Vagina (tissue), 2 donors: ENCODE measurements around the gene SLC13A5. TPM values are rescaled to one million over a fixed set of nuclear protein-coding genes. Genes with fewer than 3 reads are reported as not detected.

Experiments used
- DNase-seq, 2 donors: peaks; one replicate each; pipeline ENCODE4 v3.0.0-alpha.2; 2017; ENCODE audit errors: extremely low spot score in 2 of 2
- H3K27ac ChIP-seq: fragments of 200-600 bp; sonication (generic); one replicate; pipeline ENCODE4 v1.5.1; 2019
- H3K27me3 ChIP-seq: fragments of 200-600 bp; sonication (generic); one replicate; pipeline ENCODE4 v1.5.1; 2019
- H3K36me3 ChIP-seq, 2 donors: fragments of 200-600 bp; sonication (generic); one replicate each; pipeline ENCODE4 v1.5.1; 2017 to 2019
- H3K4me1 ChIP-seq: fragments of 200-600 bp; sonication (generic); one replicate; pipeline ENCODE4 v1.5.1; 2019
- H3K4me3 ChIP-seq, 2 donors: fragments of 200-600 bp; sonication (generic); 1 replicate in 1 of 2; 2 replicates in 1 of 2; pipeline ENCODE4 v1.5.1; 2016 to 2019
- H3K9me3 ChIP-seq: fragments of 200-600 bp; sonication (generic); one replicate; pipeline ENCODE4 v1.5.1; 2019
- CTCF ChIP-seq, 3 experiments: fragments of 450-650 bp in 2 of 3; fragments of 200-600 bp in 1 of 3; sonication (generic) in 1 of 3; IDR thresholded peaks; one replicate each; pipeline ENCODE4 v1.5.1; 2017 to 2019; ENCODE audit warnings: antibody characterized with exemption in 3 of 3, mild to moderate bottlenecking in 2 of 3, moderate library complexity in 2 of 3
- POLR2A ChIP-seq, 2 donors: fragments of 450-650 bp; IDR thresholded peaks; one replicate each; pipeline ENCODE4 v1.6.1; 2017; ENCODE audit warnings: antibody characterized with exemption in 2 of 2, mild to moderate bottlenecking in 2 of 2, moderate library complexity in 2 of 2
- POLR2AphosphoS5 ChIP-seq, 2 donors: sonication (generic); formaldehyde crosslinking; IDR thresholded peaks; one replicate each; pipeline ENCODE4 v1.9.0; 2017; ENCODE audit warnings: antibody characterized with exemption in 2 of 2, mild to moderate bottlenecking in 2 of 2, low read depth in 1 of 2; ENCODE audit not compliant: insufficient read depth in 1 of 2
- intact Hi-C: fragments of 100-400 bp; cut with DNase I; formaldehyde crosslinking; loops from one replicate; pipeline ENCODE4 v1.15.1; 2023
- total RNA-seq: library from RNA; depleted of rRNA; stranded (reverse); fragments of >200 nt; gene quantifications from one replicate; pipeline ENCODE4 v1.2.3, GENCODE V29; 2016

The SLC13A5 gene
- total RNA-seq, 1 donor from 2014 or later, result 1.7 TPM

GRCh38 chr17:6639014-6639585 lies 74.1 kb downstream of the SLC13A5 start:
- intact Hi-C loops, result no loop called here
- TF ChIP-seq POLR2AphosphoS5 (IDR thresholded peaks at IDR 0.05; ENCODE audit: insufficient read depth in 1 of 2, low read depth in 1 of 2), result no peak
- no peak for TF ChIP-seq POLR2A (IDR thresholded peaks at IDR 0.05)
- no peak for TF ChIP-seq CTCF (IDR thresholded peaks at IDR 0.05)
- H3K4me3 ChIP-seq, result peak overlapping the region; percentile 67 to 79
- no peaks in the 10 kb centered on the region for H3K27me3 ChIP-seq
- no peak for DNase-seq
- no peaks in the 10 kb centered on the region for H3K9me3 ChIP-seq
- H3K36me3 ChIP-seq, result no peaks in the 10 kb centered on the region
- H3K4me1 ChIP-seq, result peaks cover 52% of the 10 kb centered on the region
- no peak overlapping the region for H3K27ac ChIP-seq

DNA sequence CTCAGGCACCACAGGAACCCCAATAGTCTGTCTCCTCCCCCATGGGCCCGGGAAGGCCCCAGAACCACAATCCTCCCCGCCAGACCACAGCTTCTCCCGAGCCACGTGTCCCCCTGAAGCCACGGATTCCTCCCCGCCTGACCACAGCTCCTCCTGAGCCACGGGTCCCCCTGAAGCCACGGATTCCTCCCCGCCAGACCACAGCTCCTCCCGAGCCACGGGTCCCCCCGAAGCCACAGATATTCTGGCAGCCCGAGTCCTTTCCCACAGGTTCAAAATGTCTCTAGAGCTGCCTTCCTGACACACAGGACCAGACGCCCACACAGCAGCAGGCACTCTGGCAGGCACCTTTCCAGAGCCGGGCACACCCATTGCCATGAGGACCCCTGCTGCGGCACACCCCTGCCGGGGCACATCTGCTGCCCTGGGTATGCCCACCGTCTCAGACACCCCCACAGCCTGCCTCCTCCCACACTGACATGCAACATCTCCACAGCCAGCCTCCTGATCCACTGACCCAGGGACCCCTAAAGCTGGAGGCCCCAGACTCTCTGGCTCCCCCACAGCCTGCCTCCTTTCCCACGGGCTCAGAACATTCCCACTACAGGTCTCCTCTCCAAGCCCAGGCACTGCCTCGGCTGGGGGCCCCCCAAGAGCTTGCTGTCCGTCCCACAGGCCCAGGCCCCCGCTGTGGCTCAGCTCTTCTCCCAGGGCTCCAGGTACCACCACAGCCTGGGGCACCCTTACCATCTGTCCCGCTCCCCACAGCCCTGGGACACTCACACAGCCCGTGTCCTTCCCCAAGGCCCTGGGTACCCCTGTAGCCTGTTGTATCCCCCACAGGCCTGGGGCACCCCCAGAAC lies 74.9 kb downstream of the SLC13A5 start:
- peaks cover 46% of the 10 kb centered on the region for H3K4me1 ChIP-seq
- H3K27ac ChIP-seq, result no peak overlapping the region
- H3K9me3 ChIP-seq, result no peaks in the 10 kb centered on the region
- TF ChIP-seq POLR2A (IDR thresholded peaks at IDR 0.05), result no peak
- TF ChIP-seq CTCF (IDR thresholded peaks at IDR 0.05), result no peak
- TF ChIP-seq POLR2AphosphoS5 (IDR thresholded peaks at IDR 0.05; ENCODE audit: insufficient read depth in 1 of 2, low read depth in 1 of 2), result no peak
- H3K36me3 ChIP-seq, result peaks cover 0 to 4% of the 10 kb centered on the region in 2 donors
- no peak for DNase-seq
- H3K27me3 ChIP-seq, result no peaks in the 10 kb centered on the region
- intact Hi-C loops, result no loop called here
- H3K4me3 ChIP-seq, result no peak overlapping the region

DNA sequence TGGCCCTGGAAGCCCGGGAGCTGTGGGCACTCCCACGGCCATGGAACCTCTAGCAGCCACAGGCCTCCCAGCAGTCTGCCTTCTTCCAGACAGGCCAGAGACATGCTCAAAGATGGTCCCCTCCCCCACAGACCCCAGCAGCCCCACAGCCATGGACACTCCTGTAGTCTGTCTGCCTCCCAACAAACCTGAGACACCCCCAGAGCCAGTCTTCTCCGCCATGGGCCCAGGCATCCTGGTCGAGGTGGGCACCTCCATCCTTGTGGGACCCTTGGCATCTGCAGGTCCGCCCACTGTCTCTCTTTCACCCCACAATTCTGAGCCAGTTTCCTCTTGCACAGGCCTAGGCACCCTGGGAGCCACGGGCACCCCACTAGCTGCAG lies 75.7 kb downstream of the SLC13A5 start:
- no peak for DNase-seq
- H3K27ac ChIP-seq, result no peak overlapping the region
- intact Hi-C loops, result no loop called here
- TF ChIP-seq POLR2A (IDR thresholded peaks at IDR 0.05), result no peak
- no peak for TF ChIP-seq POLR2AphosphoS5 (IDR thresholded peaks at IDR 0.05; ENCODE audit: insufficient read depth in 1 of 2, low read depth in 1 of 2)
- TF ChIP-seq CTCF (IDR thresholded peaks at IDR 0.05), result no peak
- peaks cover 43% of the 10 kb centered on the region for H3K4me1 ChIP-seq
- H3K4me3 ChIP-seq, result no peak overlapping the region
- H3K9me3 ChIP-seq, result no peaks in the 10 kb centered on the region
- no peaks in the 10 kb centered on the region for H3K27me3 ChIP-seq
- H3K36me3 ChIP-seq, result peaks cover 0 to 11% of the 10 kb centered on the region in 2 donors

DNA sequence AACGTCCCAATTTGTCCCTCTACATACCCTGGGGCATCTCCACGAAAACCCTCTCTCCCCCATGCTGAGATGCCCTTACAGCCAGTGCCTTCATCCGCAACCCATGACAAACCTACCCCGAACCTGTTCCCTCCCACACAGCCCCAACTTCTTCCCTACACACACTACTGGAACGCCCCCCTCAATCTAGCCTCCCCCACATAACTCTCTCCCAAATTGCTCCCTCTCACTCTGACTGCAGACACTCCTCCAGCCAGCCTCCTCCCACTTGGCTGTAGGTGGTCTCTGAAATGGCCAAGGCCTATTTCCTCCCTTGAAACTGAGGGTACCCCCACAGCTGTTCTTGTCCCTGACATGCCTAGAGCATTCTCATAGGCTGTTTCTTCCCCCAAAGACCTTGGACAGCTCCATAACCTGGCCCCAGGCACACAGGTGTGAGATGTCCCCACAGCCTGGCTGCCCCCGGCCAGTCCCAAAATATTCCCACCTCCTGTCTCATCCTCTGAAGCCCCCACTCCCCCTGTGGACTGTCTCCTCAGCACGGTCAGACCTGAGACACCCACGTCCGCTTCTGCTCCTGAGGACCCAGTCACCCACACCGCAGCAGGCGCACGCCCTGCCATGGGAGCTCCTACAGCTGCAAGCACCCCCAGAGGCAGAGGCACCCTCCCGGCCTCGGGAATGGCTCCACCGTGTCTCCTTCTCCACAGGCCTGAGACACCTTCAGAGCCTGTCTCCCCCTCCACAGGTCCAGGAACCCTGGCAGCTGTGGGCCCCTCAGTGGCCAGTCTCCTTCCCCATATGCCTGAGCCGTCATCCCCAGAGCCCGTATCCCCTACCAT lies 76.3 kb downstream of the SLC13A5 start:
- Histone ChIP-seq H3K9me3 (no peaks in the 10 kb centered on the region), H3K4me3 (no peak overlapping the region), H3K36me3 (peaks cover 0 to 15% of the 10 kb centered on the region in 2 donors), H3K4me1 (peaks cover 37% of the 10 kb centered on the region), H3K27me3 (no peaks in the 10 kb centered on the region), H3K27ac (no peak overlapping the region)
- no peak for DNase-seq
- intact Hi-C loops, result no loop called here
- no peak for TF ChIP-seq POLR2A (IDR thresholded peaks at IDR 0.05)
- no peak for TF ChIP-seq CTCF (IDR thresholded peaks at IDR 0.05)
- TF ChIP-seq POLR2AphosphoS5 (IDR thresholded peaks at IDR 0.05; ENCODE audit: insufficient read depth in 1 of 2, low read depth in 1 of 2), result no peak
